ENCODE results near the gene PRR16.

Gene PRR16

GRCh38 chr5:120591911-120592310 is 127.8 kb downstream of the PRR16 start:
- no peak for DNase-seq

- DNase-seq = peak; percentile 17 to 89
Observed at GRCh38 chr5:120599576-120599975, 135.5 kb downstream of the PRR16 start.

GRCh38 chr5:120600639-120601038 is 136.5 kb downstream of the PRR16 start:
- DNase-seq = no peak

- no peak for DNase-seq
Observed at GRCh38 chr5:120602033-120602432, 137.9 kb downstream of the PRR16 start.

GRCh38 chr5:120604884-120605283 is 140.8 kb downstream of the PRR16 start:
- DNase-seq = peak; percentile 90 to 99

GRCh38 chr5:120605325-120606079 is 141.4 kb downstream of the PRR16 start:
- peak in 1 of 2 experiments; percentile 75 for DNase-seq

GRCh38 chr5:120609570-120609969 is 145.5 kb downstream of the PRR16 start:
- DNase-seq = no peak

- no peak for DNase-seq
Observed at GRCh38 chr5:120610145-120610544, 146.0 kb downstream of the PRR16 start.

- DNase-seq = peak in 1 of 2 experiments; percentile 65
Observed at GRCh38 chr5:120613729-120614128, 149.6 kb downstream of the PRR16 start.

- peak in 1 of 2 experiments; percentile 77 for DNase-seq
Observed at GRCh38 chr5:120614531-120615180, 150.6 kb downstream of the PRR16 start.

- DNase-seq = peak; percentile 59 to 83
Observed at GRCh38 chr5:120615967-120616645, 152.0 kb downstream of the PRR16 start.

GRCh38 chr5:120621339-120621738 is 157.2 kb downstream of the PRR16 start:
- no peak for DNase-seq

- DNase-seq = peak in 1 of 2 experiments; percentile 72
Observed at GRCh38 chr5:120624021-120624563, 160.0 kb downstream of the PRR16 start.

GRCh38 chr5:120628156-120628555 is 164.1 kb downstream of the PRR16 start:
- DNase-seq = no peak

- DNase-seq = no peak
Observed at GRCh38 chr5:120630550-120630949, 166.4 kb downstream of the PRR16 start.

GRCh38 chr5:120631611-120632010 is 167.5 kb downstream of the PRR16 start:
- no peak for DNase-seq

- no peak for DNase-seq
Observed at GRCh38 chr5:120632430-120632829, 168.3 kb downstream of the PRR16 start.

GRCh38 chr5:120638449-120638848 is 174.3 kb downstream of the PRR16 start:
- DNase-seq = no peak

GRCh38 chr5:120640778-120641177 is 176.7 kb downstream of the PRR16 start:
- no peak for DNase-seq

GRCh38 chr5:120644516-120644915 is 180.4 kb downstream of the PRR16 start:
- no peak for DNase-seq

GRCh38 chr5:120655828-120656435 is 191.8 kb downstream of the PRR16 start:
- DNase-seq = peak in 1 of 2 experiments; percentile 31

- DNase-seq = no peak
Observed at GRCh38 chr5:120657104-120657503, 193.0 kb downstream of the PRR16 start.

- no peak for DNase-seq
Observed at GRCh38 chr5:120677481-120677880, 213.4 kb downstream of the PRR16 start.

Data from SW 1271 (cell line).